HG03108 (cell line): ENCODE results near the gene PAK5.
"Not testable (repeated sequence)": the region's sequence is repeated elsewhere in the genome, so short reads cannot be mapped to it uniquely, and the experiment has no call there.

Experiments used
- ATAC-seq: cut with Tn5 transposase; IDR thresholded peaks from one replicate; pipeline ENCODE4 v1.9.1; 2021; ENCODE audit warnings: moderate library complexity; ENCODE audit not compliant: unreplicated experiment

PAK5 gene

GRCh38 chr20:9686455-9686854 is 152.4 kb downstream of the PAK5 start:
- ATAC-seq, result no peak

GRCh38 chr20:9686001-9686400 is 152.9 kb downstream of the PAK5 start:
- no peak for ATAC-seq

- no peak for ATAC-seq
Measured at GRCh38 chr20:9685011-9685410, 153.9 kb downstream of the PAK5 start.

GRCh38 chr20:9677100-9677623 is 161.7 kb downstream of the PAK5 start:
- ATAC-seq, result no peak

GRCh38 chr20:9672981-9673380 is 165.9 kb downstream of the PAK5 start:
- ATAC-seq, result no peak

GRCh38 chr20:9672027-9672426 is 166.8 kb downstream of the PAK5 start:
- no peak for ATAC-seq

- no peak for ATAC-seq
Measured at GRCh38 chr20:9668381-9668780, 170.5 kb downstream of the PAK5 start.

GRCh38 chr20:9663423-9663822 is 175.5 kb downstream of the PAK5 start:
- ATAC-seq, result no peak

GRCh38 chr20:9660236-9660868 is 178.5 kb downstream of the PAK5 start:
- no peak for ATAC-seq

GRCh38 chr20:9647741-9648140 is 191.1 kb downstream of the PAK5 start:
- ATAC-seq, result no peak

- no peak for ATAC-seq
Measured at GRCh38 chr20:9646375-9646774, 192.5 kb downstream of the PAK5 start.

GRCh38 chr20:9642882-9643281 is 196.0 kb downstream of the PAK5 start:
- ATAC-seq, result no peak

- not testable (repeated sequence) for ATAC-seq
Measured at GRCh38 chr20:9641499-9642000, 197.3 kb downstream of the PAK5 start.

- ATAC-seq, result no peak
Measured at GRCh38 chr20:9637889-9638288, 201.0 kb downstream of the PAK5 start.

- no peak for ATAC-seq
Measured at GRCh38 chr20:9635750-9636149, 203.1 kb downstream of the PAK5 start.

- ATAC-seq, result no peak
Measured at GRCh38 chr20:9634327-9634726, 204.5 kb downstream of the PAK5 start.

- no peak for ATAC-seq
Measured at GRCh38 chr20:9632991-9633390, 205.9 kb downstream of the PAK5 start.

- no peak for ATAC-seq
Measured at GRCh38 chr20:9632265-9632664, 206.6 kb downstream of the PAK5 start.

GRCh38 chr20:9630554-9630953 is 208.3 kb downstream of the PAK5 start:
- ATAC-seq, result no peak

- no peak for ATAC-seq
Measured at GRCh38 chr20:9629831-9630230, 209.0 kb downstream of the PAK5 start.

GRCh38 chr20:9628589-9628988 is 210.3 kb downstream of the PAK5 start:
- no peak for ATAC-seq

GRCh38 chr20:9628141-9628540 is 210.7 kb downstream of the PAK5 start:
- no peak for ATAC-seq

- ATAC-seq, result no peak
Measured at GRCh38 chr20:9627219-9627618, 211.7 kb downstream of the PAK5 start.
